Mucosa of descending colon (tissue), 3 donors: Measurements from ENCODE around the gene ENTPD1. TPM values are rescaled to one million over a fixed set of nuclear protein-coding genes. Genes with fewer than 3 reads are reported as not detected.
"Not testable (repeated sequence)": the region's sequence is repeated elsewhere in the genome, so short reads cannot be mapped to it uniquely, and the experiment has no call there.

Experiments used
- ATAC-seq: fragments of 200-7000 bp; cut with Tn5 transposase; one replicate; pipeline ENCODE4 v1.9.1; 2020; ENCODE audit warnings: mild to moderate bottlenecking, moderate library complexity
- DNase-seq, 3 donors: peaks; one replicate each; pipeline ENCODE4 v3.0.0-alpha.2; 2020
- H3K36me3 ChIP-seq: fragments of 200-600 bp; one replicate; pipeline ENCODE4 v1.8.0; 2021; ENCODE audit warnings: low read depth, mild to moderate bottlenecking
- H3K4me1 ChIP-seq: fragments of 200-600 bp; one replicate; pipeline ENCODE4 v1.8.0; 2021; ENCODE audit warnings: low read depth, mild to moderate bottlenecking
- H3K4me3 ChIP-seq: fragments of 200-600 bp; one replicate; pipeline ENCODE4 v1.8.0; 2021; ENCODE audit warnings: mild to moderate bottlenecking
- H3K9me3 ChIP-seq: fragments of 200-600 bp; one replicate; pipeline ENCODE4 v1.8.0; 2021; ENCODE audit warnings: mild to moderate bottlenecking
- intact Hi-C, 2 donors: fragments of 100-400 bp; cut with DNase I in 1 of 2; cut with micrococcal nuclease in 1 of 2; formaldehyde crosslinking; loops; one replicate each; pipeline versions ENCODE4 v1.11.0 to v1.11.1; 2022; cut with DNase I, micrococcal nuclease
- total RNA-seq, 3 donors: library from RNA; stranded (reverse); fragmentation: NEBNext Ultra II Directional in 2 of 3; extraction: Animal tissue kit (Norgen Biotek cat#: 25700) in 2 of 3; gene quantifications; one replicate each; pipeline versions ENCODE4 v1.2.1 to v1.2.4, GENCODE V29; 2021 to 2023
- TF ChIP-seq, protein P1 (sequence below): fragments of 200-600 bp; IDR thresholded peaks from one replicate; pipeline ENCODE4 v1.8.0; 2022; ENCODE audit warnings: antibody characterized with exemption, mild to moderate bottlenecking
- donor health status: DM: no; HTN: no; CAD: no; lungs with moderate emphysema.
- donor health status: DM: no; HTN: no; CAD: no.
- donor health status: DM: no; HTN: yes; CAD: no.

ENTPD1 gene
- total RNA-seq, 3 donors from 2014 or later: 7.1 to 20.3 (median 7.2) TPM

GRCh38 chr10:95866467-95866842 lies 110.5 kb downstream of the ENTPD1 start:
- no peak for DNase-seq
- Histone ChIP-seq H3K4me3 (no peak overlapping the region), H3K9me3 (no peaks in the 10 kb centered on the region), H3K36me3 (no peaks in the 10 kb centered on the region), H3K4me1 (peaks cover 7% of the 10 kb centered on the region)
- peak; percentile 58 for ATAC-seq
- TF ChIP-seq, protein P1, sequence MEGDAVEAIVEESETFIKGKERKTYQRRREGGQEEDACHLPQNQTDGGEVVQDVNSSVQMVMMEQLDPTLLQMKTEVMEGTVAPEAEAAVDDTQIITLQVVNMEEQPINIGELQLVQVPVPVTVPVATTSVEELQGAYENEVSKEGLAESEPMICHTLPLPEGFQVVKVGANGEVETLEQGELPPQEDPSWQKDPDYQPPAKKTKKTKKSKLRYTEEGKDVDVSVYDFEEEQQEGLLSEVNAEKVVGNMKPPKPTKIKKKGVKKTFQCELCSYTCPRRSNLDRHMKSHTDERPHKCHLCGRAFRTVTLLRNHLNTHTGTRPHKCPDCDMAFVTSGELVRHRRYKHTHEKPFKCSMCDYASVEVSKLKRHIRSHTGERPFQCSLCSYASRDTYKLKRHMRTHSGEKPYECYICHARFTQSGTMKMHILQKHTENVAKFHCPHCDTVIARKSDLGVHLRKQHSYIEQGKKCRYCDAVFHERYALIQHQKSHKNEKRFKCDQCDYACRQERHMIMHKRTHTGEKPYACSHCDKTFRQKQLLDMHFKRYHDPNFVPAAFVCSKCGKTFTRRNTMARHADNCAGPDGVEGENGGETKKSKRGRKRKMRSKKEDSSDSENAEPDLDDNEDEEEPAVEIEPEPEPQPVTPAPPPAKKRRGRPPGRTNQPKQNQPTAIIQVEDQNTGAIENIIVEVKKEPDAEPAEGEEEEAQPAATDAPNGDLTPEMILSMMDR: no peak
- intact Hi-C loops: no loop called here

DNA sequence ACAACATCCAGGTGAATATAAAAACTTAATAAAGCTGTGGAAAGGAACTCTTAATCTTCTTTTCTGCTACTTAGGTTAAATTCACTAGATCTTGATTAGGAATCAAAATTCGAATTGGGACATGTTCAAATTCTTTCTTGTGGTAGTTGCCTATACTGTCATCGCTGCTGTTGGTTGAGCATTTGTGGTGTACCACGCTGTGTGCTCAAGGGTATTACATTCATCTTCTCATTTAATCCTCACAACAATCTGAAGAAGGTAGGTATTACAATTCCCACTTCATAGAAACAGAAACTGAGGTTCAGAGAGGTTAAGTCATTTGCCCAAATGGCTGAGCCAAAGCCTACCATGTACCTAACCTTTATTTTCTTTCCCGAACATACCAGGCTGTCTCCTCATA lies 111.9 kb downstream of the ENTPD1 start:
- no peak for ATAC-seq
- H3K4me3 ChIP-seq: no peak overlapping the region
- H3K9me3 ChIP-seq: no peaks in the 10 kb centered on the region
- H3K4me1 ChIP-seq: peaks cover 7% of the 10 kb centered on the region
- intact Hi-C loops: no loop called here
- H3K36me3 ChIP-seq: no peaks in the 10 kb centered on the region
- TF ChIP-seq, protein P1: no peak
- DNase-seq: no peak

DNA sequence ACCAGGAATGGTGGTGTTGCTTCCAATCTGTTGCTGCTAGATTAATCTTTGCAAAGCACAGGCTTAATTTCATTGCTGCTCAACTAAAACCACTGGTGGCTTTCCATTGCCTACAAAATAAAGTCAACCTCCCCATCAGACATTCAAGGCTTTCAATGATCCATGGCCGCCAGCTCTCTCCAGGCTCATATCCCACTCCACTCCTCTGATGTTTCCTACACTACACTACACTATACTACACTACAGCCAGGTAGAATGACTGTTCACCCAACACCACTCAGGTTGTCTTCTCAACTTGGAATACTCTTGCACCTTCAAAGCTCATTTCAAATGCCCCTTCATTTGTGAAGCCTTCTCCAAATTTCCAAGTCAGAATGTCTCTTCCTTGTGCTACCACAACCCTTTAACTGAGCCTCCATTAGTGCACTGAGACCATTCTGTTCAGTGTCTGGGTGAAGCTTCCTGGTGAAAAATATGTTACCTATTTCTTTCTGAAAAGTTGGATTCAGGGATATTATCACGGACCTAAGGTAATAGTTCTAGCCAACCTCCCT lies 116.3 kb downstream of the ENTPD1 start:
- TF ChIP-seq, protein P1: no peak
- Histone ChIP-seq H3K36me3 (no peaks in the 10 kb centered on the region), H3K9me3 (no peaks in the 10 kb centered on the region), H3K4me1 (no peaks in the 10 kb centered on the region), H3K4me3 (no peak overlapping the region)
- DNase-seq (no peak), ATAC-seq (no peak)
- intact Hi-C loops: no loop called here

- H3K9me3 ChIP-seq: no peaks in the 10 kb centered on the region
- H3K36me3 ChIP-seq: no peaks in the 10 kb centered on the region
- TF ChIP-seq, protein P1: no peak
- no peak for DNase-seq
- ATAC-seq: no peak
- intact Hi-C loops: no loop called here
- H3K4me1 ChIP-seq: no peaks in the 10 kb centered on the region
- no peak overlapping the region for H3K4me3 ChIP-seq
Observed at GRCh38 chr10:95873139-95873538, 117.2 kb downstream of the ENTPD1 start.

DNA sequence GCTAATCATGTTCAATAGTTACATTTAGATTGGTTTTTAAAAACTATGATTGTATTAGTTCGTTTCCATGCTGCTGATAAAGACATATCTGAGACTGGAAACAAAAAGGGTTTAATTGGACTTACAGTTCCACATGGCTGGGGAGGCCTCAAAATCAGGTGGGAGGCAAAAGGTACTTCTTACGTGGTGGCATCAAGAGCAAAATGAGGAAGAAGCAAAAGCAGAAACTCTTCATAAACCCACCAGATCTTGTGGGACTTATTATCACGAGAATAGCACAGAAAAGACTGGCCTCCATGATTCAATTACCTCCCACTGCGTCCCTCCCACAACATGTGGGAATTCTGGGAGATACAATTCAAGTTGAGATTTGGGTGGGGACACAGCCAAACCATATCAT lies 117.7 kb downstream of the ENTPD1 start:
- intact Hi-C loops: no loop called here
- Histone ChIP-seq H3K4me1 (no peaks in the 10 kb centered on the region), H3K36me3 (no peaks in the 10 kb centered on the region), H3K9me3 (no peaks in the 10 kb centered on the region), H3K4me3 (no peak overlapping the region)
- ATAC-seq (no peak), DNase-seq (no peak)
- TF ChIP-seq, protein P1: no peak

GRCh38 chr10:95874783-95875182 lies 118.8 kb downstream of the ENTPD1 start:
- intact Hi-C loops, DNase-seq, H3K4me1 ChIP-seq, H3K4me3 ChIP-seq, H3K9me3 ChIP-seq, H3K36me3 ChIP-seq, ATAC-seq: not testable (repeated sequence)
